Islet precursor cell (in vitro differentiated cells): Measurements from ENCODE around the gene PKP3.
"Not testable (repeated sequence)": the region's sequence is repeated elsewhere in the genome, so short reads cannot be mapped to it uniquely, and the experiment has no call there.

Experiments
- DNase-seq: peaks from one replicate; pipeline ENCODE4 v3.0.0-alpha.2; 2018

The PKP3 gene

DNA sequence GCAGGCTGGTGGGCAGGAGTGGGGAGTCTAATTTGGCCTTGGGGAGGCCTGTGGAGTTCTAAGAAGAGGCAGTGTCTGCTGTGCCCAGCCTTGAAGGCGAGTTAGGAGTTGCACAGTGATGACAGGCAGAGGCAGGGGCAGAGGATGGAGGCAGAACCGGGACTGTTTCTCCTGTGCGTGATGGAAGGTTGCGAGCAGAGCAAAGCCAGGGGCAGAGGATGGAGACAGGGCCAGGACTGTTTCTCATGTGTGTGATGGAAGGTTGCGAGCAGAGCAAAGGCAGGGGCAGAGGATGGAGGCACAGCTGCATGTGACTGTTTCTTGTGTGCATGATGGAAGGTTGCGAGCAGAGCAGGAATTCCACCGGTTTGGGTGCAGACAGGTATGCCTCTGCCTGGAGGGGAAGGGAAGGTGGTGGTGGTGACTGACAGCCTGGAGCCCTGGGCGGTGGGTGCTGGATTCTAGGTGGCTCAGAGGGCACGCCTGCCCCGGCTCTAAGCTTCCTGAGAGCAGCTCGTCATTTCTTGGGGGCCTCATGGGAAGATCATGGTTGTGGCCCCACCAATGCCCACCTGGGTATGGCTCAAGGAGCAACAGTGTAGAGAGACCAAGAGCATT lies 16.0 kb upstream of the PKP3 start:
- DNase-seq: no peak

DNA sequence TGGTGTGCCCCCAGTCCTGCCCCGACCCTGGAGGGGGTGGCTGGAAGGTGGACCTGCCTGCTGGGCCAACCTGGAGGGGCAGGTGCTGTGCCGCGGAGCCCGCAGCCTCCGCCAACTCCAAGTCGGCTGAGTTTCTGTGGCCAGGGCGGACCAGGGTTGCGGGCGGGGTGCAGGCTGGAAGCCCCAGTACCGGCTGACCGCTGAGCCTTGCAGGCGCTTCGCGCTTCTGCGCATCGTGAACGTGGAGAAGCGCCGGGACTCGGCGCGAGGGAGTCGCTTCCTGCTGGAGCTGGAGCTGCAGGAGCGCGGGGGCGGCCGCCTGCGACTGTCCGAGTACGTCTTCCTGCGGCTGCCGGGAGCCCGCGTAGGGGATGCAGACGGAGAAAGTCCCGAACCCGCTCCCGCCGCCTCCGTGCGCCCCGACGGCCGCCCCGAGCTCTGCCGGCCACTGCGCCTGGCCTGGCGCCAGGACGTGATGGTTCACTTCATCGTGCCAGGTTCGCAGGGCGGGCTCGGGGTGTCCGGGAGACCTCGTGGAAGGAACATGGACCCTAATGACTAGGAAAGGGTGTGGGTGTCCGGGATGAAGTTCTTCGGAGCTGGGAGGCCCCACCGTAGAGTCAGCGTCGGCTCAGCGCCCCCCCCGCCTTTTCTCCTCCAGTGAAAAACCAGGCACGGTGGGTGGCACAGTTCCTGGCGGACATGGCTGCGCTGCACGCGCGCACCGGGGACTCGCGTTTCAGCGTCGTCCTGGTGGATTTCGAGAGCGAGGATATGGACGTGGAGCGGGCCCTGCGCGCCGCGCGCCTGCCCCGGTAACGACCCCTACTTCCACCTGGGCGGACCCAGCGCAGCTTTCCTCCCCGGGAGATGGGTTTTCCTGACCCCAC lies 14.6 kb upstream of the PKP3 start:
- no peak for DNase-seq

DNA sequence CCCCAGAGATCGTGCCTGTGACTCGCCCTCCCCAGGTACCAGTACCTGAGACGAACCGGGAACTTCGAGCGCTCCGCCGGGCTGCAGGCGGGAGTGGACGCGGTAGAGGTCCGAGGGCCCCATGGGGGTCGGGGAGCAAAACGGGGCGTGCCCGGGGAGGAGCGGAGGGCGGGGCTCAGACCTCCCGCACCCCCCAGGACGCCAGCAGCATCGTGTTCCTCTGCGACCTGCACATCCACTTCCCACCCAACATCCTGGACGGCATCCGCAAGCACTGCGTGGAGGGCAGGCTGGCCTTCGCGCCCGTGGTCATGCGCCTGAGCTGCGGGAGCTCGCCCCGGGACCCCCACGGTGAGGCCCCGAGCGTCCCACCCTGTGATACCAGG lies 13.9 kb upstream of the PKP3 start:
- DNase-seq: no peak

DNA sequence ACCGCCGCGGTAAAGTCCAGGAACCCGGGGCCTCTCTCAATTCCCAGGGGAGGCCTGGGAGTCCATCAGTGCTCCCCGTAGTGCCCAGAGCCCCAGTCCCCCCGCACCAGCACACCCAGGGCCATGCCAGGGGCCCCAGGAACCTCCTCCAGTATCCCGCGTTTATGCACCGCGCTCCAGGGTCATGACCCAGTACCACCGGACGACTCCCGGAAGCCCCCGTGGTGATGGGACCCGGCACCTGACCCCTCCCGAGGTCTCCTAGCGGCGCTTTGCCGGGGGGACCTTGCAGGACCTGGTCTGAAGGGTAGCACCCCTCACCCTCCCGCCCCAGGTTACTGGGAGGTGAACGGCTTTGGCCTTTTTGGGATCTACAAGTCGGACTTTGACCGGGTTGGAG lies 13.5 kb upstream of the PKP3 start:
- DNase-seq: no peak

DNA sequence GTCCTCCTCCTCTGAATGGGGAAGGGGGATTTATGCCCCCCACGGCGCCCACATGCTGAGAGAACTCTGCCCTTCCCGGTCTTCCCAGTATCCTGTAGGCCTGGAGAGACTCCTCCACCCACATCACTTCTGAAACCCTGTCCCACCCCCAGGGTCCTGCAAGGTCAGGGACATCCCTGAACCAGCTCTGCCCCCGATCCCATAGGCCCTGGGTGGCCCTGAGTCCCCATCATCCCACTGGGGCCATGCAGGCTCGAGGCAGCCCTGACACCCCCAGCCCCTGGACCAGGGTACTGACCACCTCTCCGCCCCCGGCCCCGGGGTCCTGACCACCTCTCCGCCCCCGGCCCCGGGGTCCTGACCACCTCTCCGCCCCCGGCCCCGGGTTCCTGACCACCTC lies 13.0 kb upstream of the PKP3 start:
- DNase-seq: no peak

DNA sequence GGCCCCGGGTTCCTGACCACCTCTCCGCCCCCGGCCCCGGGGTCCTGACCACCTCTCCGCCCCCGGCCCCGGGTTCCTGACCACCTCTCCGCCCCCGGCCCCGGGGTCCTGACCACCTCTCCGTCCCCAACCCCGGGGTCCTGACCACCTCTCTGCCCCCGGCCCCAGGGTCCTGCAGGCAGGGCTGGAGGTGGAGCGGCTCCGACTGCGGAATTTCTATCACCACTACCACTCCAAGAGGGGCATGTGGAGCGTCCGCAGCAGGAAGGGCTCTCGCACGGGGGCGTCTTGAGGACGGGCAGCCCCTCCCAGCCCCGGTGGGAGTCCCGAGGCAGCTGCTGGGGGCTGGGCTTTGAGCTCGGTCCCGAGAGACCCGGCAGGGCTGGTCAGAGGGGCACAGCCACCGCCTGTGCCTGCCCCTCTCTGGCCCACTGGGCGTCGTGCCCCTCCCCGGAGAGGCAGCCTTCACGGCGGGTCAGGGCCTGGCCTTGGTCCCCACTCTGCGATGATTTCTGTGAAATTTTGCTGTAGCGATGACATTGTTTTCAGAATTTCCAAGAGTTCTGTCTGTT lies 12.4 kb upstream of the PKP3 start:
- DNase-seq: no peak

DNA sequence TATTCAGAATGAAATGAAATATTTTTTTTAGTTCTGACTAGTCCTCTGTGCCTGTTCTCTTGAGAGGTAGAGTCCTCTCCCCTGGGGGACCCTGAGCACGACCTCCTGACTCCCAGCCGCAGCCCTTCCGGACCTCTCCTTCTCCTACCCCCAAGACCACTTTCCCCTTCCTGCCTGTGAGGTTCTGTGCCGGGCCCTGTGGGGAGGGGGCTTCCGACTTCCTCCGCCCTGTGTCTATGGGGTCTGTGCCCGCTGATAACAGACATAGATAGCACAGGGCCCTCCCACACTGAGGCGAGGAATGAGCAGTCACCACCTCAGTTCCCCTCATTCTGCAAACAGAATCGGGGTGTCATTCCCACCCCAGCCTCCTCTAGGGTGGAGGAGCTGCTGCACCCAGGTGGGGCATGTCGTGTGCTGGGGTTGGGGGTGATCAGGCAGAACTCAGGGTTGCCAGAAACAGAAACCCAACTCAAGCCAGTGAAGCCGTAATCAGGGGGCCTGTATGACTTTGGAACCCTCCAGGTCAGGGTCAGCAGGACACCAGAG lies 11.9 kb upstream of the PKP3 start:
- DNase-seq: no peak

DNA sequence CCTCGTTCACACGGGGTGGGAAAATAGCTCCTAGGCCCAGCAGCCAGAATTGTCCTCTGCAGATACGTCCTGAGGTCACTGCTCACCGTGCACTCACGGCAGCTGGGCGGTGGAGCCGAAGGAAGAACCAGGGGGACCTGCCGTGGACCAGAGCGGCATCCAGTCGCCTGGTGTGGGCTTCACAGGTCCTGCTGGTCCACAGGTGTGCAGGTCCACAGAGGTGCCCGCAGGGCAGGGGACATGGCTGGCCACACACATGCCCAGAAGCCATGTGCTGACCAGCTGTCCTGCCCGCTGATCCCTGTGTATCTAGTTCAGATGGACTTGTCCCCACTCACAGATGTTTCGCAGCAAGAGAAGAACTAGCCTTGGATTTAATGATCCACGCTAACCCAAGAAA lies 10.6 kb upstream of the PKP3 start:
- DNase-seq: no peak

DNA sequence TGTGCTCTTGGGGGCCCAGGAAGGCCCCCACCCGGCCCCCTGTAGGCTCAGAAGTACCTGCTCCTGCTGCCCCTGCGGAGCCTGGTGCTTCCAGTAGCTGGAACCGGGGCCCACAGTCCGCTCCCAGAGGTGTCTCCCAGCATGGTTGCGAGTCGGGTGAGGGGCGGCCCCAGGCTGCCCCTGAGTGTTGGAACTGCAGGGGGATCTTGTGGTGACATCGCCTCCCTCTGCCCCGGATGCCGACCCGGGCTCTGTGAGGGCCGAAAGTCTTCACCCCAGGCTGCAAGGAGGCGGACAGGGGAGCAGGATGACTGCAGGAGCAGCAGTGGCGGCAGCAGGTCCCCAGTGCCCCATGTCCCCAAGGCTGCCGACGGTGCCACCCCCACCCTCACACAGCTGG lies 9.5 kb upstream of the PKP3 start:
- no peak for DNase-seq

DNA sequence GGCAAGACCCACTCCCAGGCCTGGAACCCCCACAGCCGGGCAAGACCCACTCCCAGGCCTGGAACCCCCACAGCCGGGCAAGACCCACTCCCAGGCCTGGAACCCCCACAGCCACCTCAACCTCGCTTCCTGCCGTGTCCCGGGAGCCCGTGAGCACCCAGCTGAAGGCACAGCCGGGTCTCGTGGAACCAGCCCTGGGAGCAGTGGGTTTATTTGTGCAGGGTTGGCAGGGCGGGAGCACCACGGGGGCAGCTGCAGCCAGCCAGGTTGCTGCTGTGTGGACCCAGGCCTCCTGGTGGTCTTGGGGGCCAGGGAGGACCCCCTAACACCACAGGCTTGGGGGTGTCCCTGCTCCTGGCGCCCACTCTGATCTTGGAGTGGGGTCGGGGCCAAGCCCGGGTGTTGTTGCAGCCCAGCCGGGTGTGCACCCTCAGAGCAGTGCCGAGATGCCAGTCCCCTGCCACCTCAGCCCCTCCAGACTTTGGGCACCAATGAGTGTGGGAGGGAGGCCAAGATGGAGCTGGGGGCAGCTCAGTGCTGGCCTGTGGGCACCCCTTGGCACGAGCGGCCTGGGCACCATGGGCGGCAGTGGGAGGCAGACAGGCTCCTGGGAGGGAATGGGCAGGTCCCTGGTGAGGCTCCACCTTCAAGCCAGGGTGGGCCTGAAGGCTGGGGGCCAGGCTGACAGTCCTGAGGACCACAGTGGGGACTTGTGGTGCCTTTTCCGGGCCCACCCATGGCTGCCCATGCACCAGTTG lies 8.2 kb upstream of the PKP3 start:
- DNase-seq: no peak

DNA sequence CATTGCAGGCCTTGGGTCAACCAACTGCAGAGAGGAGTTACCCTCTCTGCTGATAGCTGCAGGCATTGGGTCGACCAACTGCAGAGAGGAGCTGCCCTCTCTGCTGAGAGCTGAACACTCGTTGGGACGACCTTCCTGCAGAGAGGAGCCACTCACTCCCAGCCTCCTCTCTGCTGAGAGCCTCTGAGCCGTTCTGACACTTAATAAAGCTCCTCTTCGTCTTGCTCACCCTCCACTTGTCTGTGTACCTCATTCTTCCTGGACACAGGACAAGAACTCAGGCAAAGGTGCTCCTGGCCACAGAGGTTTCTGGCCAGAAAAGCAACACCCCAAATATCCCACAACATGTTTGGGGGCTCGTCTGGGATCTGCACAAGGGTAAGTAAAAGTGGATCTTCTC lies 7.5 kb upstream of the PKP3 start:
- no peak for DNase-seq

DNA sequence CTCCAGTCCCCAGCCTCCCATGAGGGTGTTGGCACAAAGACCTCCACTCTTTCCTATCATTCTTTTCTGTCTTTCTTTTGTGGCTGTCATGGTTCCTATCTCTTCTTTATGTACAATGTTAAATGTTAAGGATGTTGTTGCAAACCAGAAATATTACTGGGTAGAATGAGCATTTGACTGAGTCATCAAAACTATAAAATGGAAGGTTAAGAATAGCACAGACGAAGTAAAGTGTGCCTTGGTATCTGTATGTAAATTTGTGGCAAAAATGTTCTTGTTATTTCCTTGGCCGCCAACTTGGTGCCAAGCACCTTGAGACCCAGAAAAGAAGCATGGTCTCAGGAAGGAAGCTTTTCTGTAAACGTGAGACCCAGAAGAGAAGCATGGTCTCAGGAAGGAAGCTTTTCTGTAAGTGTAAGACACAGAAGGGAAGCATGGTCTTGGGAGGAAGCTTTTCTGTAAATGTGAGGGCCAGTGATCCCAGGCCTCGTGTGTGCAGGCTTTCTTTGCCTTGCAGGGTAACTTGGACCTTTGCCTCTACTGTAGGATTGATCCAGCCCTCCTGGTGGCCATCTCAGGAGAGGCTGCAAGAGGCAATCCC lies 6.7 kb upstream of the PKP3 start:
- DNase-seq: no peak

DNA sequence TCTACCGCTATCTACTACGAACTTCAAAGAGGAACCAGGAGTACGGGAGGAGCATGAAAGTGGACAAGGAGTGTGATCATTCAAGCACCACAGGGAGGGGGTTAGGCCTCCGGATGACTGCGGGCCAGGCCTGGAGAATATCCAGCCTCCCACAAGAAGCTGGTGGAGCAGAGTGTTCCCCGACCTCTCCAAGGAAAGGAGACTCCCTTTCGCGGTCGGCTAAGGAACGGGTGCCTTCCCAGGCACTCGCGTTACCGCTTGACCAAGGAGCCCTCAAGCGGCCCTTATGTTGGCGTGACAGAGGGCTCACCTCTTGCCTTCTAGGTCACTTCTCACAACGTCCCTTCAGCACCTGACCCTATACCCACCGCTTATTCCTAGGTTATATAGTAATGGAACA lies 4.6 kb upstream of the PKP3 start:
- DNase-seq: not testable (repeated sequence)

DNA sequence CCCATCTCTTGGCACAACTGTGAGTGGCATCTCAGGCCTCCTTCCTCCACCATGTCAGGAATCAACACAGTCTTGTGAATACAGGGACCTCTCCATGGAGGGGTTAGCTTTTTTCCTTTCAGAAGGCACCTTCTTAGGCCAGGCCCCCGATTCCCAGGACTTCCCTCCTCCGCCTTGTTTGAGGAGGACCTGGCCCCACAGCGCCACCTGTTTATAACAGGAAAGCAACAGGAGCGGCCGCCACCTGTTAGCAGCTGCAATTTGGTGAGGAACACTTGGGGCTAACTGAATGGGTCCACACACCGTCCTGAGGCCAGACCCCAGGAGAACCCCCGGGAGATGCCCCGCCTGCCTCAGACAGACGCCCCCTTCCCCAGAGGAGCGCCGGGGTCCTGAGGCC lies 3.8 kb upstream of the PKP3 start:
- DNase-seq: no peak

DNA sequence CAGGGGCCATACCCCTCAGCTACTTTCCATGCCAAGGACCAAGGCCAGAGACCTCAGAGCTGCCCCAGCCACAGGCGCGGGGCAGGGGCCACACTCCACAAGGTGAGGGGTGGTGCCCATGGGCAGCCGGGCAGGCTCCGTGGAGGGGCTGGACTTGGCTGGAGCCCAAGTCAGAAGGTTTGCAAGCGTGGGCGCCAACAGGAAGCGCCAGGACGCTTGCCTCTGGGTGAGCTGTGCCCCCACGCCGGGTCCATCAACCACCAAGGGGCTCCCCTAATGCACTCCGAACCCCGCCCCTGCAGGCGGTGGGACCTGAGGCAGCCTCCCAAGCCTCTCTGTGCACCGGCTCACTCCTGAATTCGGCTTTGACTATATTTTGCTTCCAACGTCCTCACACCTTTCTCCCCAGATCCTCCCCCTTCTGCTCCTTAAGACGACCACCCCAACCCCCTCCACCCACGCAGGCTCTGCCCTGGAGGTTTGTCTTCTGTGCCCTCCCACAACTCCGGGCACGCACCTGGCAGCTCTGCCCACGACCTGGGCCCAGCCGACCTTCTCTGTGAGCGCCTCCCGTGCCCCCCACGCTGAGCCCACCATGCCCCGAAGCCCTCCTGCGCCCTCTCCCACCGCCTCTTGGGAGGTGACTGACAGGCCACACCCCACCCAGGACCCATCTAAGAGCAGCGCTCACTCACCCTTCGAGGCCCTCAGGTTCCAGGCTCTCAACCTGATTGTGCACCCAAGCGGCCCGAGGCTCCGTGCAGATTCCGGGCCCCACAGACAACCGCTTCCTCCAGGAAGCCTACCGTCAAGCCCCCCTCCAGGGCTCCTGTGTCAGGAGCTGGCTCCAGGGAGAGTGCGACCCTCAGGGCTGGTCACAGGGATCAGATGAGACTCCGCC lies 2.6 kb upstream of the PKP3 start:
- no peak for DNase-seq

DNA sequence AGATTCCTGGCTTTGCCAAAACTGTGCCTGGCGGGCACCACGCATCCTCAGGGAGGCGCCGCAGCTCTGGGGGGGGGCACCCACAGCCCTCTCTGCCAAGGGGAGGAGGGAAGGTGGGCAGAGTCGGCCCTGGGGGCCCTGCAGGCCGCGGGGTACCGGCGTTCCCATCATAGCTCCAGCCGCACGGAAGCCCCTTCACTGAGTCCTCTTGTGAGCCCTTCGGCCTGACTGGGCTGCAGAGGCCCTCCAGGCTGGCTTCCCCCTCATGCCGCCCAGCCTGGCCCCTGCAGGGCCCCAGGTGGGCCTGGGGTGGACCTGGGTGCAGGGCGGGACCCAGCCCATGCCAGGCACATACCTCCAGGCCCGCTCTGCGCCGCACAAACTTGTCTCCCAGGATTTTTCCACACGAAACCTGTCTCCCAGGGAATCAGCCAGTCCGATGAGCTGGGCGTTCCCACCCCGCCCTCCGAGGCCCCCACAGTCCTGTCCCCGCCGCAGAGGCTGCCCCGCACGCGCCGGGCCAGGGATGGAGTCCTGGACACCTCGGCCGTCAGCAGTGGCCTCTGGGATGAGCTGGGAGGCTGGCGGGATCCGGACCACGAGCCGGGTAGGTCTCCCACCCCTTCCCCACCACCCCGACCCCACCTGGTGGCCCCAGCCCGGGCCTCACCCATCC lies 1.8 kb upstream of the PKP3 start:
- no peak for DNase-seq

DNA sequence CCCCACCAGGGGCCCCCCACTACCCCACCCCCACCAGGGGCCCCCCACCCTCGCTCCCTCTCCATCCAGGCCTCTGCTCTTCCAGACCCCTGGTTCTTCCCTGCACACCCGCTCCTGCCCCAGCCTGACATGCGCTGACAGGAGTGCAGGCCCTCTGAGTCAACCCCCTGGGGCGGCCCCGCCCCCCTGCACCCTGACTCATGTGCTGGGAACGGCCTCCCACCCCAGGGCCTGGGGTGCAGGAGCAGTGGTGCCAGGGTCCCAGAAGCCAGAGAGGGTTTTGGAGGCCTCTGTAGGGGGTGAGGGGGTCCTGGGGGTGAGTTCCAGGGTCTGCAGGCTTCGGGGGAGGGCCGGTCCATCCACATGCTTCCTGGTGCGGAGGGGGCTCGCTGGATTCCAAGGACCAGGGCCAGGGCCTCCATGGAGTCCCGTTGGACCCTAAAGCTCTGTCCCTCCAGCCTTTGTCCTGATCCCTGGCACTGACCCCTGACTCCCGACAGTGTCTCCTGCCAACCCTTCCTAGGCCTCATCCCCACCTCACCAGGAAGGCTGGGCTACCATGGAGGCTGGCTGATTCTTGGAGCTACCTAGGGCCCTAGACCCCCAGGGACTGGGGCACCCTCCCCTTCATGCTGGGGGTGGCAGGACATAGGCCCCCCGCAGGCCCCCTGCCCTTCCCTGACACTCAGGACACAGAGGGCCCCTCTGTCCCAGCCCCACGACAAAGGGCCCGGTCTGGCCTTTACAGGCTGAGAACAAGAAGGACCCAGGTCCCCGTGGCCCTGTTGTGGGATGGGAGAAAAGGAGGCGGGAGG lies 583 bp upstream of the PKP3 start:
- DNase-seq: peak; percentile 96

DNA sequence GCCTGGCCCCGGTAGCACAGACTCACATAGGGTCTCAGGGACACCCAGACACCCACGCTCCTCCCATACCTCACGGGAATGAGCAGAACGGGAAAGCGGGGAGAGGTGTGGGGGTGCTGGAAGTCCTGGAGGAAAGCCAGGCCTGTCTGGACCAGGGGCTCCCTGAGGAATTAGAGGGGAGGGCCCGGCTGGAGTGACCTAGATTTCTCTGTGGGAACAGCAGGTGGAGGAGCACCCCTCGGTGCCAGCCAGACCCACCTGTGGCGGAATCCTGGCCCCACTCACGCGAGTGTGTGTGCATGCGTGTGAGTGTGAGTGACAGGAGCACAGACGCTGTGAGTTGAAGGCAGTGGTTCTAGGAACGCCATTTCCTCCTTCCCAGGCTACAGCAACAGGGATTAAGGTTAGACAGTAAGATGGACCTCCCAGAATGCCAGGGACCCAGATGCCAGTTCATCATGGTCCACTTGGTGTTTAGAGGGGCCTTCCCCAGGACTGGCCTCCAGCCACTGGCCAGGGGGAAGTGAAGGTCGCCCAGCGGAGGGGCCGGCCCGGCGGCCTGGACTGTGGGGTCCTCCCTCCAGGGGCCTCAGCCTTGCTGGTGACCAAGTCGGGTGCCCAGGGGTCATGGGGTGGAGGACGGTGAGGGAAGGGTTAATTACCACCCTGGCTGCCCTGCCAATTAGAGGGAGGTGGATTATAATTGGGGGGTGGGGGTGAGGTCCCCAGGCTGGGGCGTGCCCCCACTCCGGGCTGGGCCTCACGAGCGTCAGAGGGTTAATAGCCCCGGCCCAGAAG lies 1.0 kb downstream of the PKP3 start:
- DNase-seq: no peak

DNA sequence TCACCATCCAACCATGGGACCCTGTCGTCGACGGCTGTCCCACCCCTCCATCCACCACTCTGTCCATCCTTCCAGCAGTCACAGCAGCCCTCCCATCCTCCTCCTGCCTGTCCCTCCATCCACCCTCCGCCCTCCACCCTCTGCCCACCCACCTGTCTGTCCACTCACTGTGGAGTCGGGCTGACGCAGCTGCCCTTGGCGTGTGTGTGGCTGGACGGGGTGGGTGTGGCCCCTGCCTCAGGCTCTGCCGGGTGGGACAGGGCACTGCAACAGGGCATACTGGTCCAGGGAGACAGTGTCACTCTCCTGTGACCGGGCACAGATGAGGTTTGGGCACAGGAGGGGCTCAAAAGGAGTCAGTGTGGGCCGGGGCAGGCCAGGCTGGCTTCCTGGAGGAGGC lies 1.9 kb downstream of the PKP3 start:
- no peak for DNase-seq
